Lung (tissue), 12 donors: ENCODE results near the gene CAMK2G. TPM values are rescaled to one million over a fixed set of nuclear protein-coding genes. Genes with fewer than 3 reads are reported as not detected.

Source experiments
- ATAC-seq: fragments of 200-7000 bp; cut with Tn5 transposase; one replicate; pipeline ENCODE4 v1.9.1; 2020; ENCODE audit warnings: moderate number of reproducible peaks; ENCODE audit not compliant: insufficient read depth, low FRiP score
- DNase-seq, 3 donors: peaks; one replicate each; pipeline ENCODE4 v3.0.0-alpha.2; 2013 to 2017
- H3K27ac ChIP-seq, 2 donors: one replicate each; pipeline ENCODE4 v1.5.1; 2013; ENCODE audit warnings: mild to moderate bottlenecking in 2 of 2, moderate library complexity in 2 of 2, control low read depth in 1 of 2, inconsistent platforms in 1 of 2, low read depth in 1 of 2, low read length in 1 of 2
- H3K27me3 ChIP-seq, 3 donors: one replicate each; pipeline ENCODE4 v1.5.1; 2013; ENCODE audit warnings: low read length in 2 of 3; ENCODE audit not compliant: control insufficient read depth in 3 of 3, insufficient read depth in 3 of 3
- H3K36me3 ChIP-seq, 4 donors: one replicate each; pipeline ENCODE4 v1.5.1; 2013; ENCODE audit warnings: low read length in 4 of 4, mild to moderate bottlenecking in 1 of 4, moderate library complexity in 1 of 4; ENCODE audit not compliant: control insufficient read depth in 4 of 4, insufficient read depth in 4 of 4
- H3K4me1 ChIP-seq, 5 donors: one replicate each; pipeline ENCODE4 v1.5.1; 2013; ENCODE audit warnings: low read length in 5 of 5, mild to moderate bottlenecking in 2 of 5, moderate library complexity in 1 of 5; ENCODE audit not compliant: control insufficient read depth in 5 of 5, insufficient read depth in 5 of 5
- H3K4me3 ChIP-seq: one replicate; pipeline ENCODE4 v1.5.1; 2013; ENCODE audit warnings: mild to moderate bottlenecking, control low read depth, moderate library complexity
- H3K9ac ChIP-seq, 2 donors: one replicate each; pipeline ENCODE4 v1.5.1; 2013; ENCODE audit warnings: low read length in 2 of 2, control low read depth in 1 of 2; ENCODE audit not compliant: insufficient read depth in 1 of 2
- H3K9me3 ChIP-seq, 4 donors: one replicate each; pipeline ENCODE4 v1.5.1; 2013; ENCODE audit warnings: low read length in 3 of 4, mild to moderate bottlenecking in 1 of 4, moderate library complexity in 1 of 4; ENCODE audit not compliant: control insufficient read depth in 4 of 4, insufficient read depth in 3 of 4
- CTCF ChIP-seq: IDR thresholded peaks from 2 replicates; pipeline ENCODE4 v1.5.1; 2012; ENCODE audit warnings: mild to moderate bottlenecking; ENCODE audit errors: control extremely low read depth, extremely low read depth
- WGBS, 2 donors: extraction: QIAGEN DNeasy Blood & Tissue Kit; methylation state at CpG; one replicate each; pipeline ENCODE4 v1.1.7; 2013; 5-methylcytosine and 5-hydroxymethylcytosine counted together
- polyA plus RNA-seq, 2 donors: library from polyadenylated mRNA; stranded (reverse); fragments of 200-250 nt; gene quantifications; one replicate each; pipeline ENCODE4 v1.2.1, GENCODE V29; 2013
- total RNA-seq, 2 donors: library from RNA; depleted of rRNA in 1 of 2; stranded (reverse); fragments of >200 nt in 1 of 2; gene quantifications; one replicate each; pipeline ENCODE4 v1.2.1, GENCODE V29; 2014 to 2021
- donor health status: control.
- donor health status: control.
- donor health status: Bipolar disorder and iron deficiency.
- donor health status: healthy.
- donor health status: DM: yes; HTN: yes; CAD: no.

The CAMK2G gene
- total and polyA plus RNA-seq, 4 donors, result 15.8 to 41.1 (median 29.0) TPM

GRCh38 chr10:73806176-73806950 lies 68.0 kb downstream of the CAMK2G start:
- ATAC-seq (no peak), DNase-seq (no peak)
- Histone ChIP-seq H3K9ac (no peak overlapping the region), H3K27me3 (no peaks in the 10 kb centered on the region), H3K4me3 (no peak overlapping the region), H3K36me3 (peaks cover 29 to 52% (median 50%) of the 10 kb centered on the region in 4 donors), H3K4me1 (no peaks in the 10 kb centered on the region), H3K27ac (no peak overlapping the region), H3K9me3 (no peaks in the 10 kb centered on the region)
- TF ChIP-seq CTCF, result no peak
- WGBS, 2 donors, result 95 to 96% methylated on average over 14 of the region's 14 CpGs

GRCh38 chr10:73803680-73804286 lies 70.6 kb downstream of the CAMK2G start:
- DNase-seq (no peak), ATAC-seq (no peak)
- no peak for TF ChIP-seq CTCF
- Histone ChIP-seq H3K9me3 (no peaks in the 10 kb centered on the region), H3K36me3 (peaks cover 39 to 72% (median 56%) of the 10 kb centered on the region in 4 donors), H3K9ac (no peak overlapping the region), H3K27ac (no peak overlapping the region), H3K4me1 (no peaks in the 10 kb centered on the region), H3K4me3 (no peak overlapping the region), H3K27me3 (no peaks in the 10 kb centered on the region)

- H3K36me3 ChIP-seq, result peaks cover 44 to 75% (median 58%) of the 10 kb centered on the region in 4 donors
- no peak for ATAC-seq
Observed at GRCh38 chr10:73802276-73802991, 71.9 kb downstream of the CAMK2G start.

More at GRCh38 chr10:73802276-73802991, 71.9 kb downstream of the CAMK2G start:
- Histone ChIP-seq H3K27me3 (no peaks in the 10 kb centered on the region), H3K27ac (no peak overlapping the region), H3K4me1 (no peaks in the 10 kb centered on the region), H3K9ac (no peak overlapping the region), H3K9me3 (no peaks in the 10 kb centered on the region), H3K4me3 (no peak overlapping the region)
- TF ChIP-seq CTCF, result no peak
- DNase-seq, result no peak
- 89 to 93% methylated on average over 11 of the region's 11 CpGs for WGBS, 2 donors
